GM21825 (cell line): Measurements from ENCODE around the gene LTC4S.
"Not testable (repeated sequence)": the region's sequence is repeated elsewhere in the genome, so short reads cannot be mapped to it uniquely, and the experiment has no call there.

ENCODE experiments used
- ATAC-seq: cut with Tn5 transposase; IDR thresholded peaks from one replicate; pipeline ENCODE4 v1.9.1; 2021; ENCODE audit warnings: mild to moderate bottlenecking, moderate library complexity; ENCODE audit not compliant: unreplicated experiment

LTC4S gene

DNA sequence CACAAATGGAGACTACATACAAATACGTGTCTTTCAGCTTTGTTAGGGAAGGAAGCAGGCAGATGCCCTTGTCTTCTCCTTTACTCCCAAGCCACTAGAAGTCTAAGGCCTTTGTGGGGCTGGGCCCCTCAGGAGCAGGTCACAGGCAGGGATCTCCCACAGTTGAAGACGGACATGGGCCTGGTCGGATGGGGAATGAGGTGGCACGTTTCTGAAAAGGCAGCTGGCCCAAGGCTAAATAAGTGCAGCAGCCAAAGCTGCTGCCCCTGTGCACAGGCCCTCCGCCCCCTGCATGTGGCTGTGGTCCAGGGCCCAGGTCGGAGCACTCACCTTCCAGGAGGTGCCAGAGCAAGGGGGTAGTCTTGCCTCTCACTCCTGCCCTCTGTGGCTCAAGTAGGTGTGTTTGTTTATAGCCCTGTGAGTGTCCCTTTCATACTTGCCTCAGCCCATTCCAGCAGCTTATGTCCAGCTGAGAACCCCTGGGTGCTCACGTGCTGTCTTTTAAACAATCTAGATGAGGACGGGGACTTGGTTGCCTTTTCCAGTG lies 28.7 kb downstream of the LTC4S start:
- ATAC-seq, result no peak

DNA sequence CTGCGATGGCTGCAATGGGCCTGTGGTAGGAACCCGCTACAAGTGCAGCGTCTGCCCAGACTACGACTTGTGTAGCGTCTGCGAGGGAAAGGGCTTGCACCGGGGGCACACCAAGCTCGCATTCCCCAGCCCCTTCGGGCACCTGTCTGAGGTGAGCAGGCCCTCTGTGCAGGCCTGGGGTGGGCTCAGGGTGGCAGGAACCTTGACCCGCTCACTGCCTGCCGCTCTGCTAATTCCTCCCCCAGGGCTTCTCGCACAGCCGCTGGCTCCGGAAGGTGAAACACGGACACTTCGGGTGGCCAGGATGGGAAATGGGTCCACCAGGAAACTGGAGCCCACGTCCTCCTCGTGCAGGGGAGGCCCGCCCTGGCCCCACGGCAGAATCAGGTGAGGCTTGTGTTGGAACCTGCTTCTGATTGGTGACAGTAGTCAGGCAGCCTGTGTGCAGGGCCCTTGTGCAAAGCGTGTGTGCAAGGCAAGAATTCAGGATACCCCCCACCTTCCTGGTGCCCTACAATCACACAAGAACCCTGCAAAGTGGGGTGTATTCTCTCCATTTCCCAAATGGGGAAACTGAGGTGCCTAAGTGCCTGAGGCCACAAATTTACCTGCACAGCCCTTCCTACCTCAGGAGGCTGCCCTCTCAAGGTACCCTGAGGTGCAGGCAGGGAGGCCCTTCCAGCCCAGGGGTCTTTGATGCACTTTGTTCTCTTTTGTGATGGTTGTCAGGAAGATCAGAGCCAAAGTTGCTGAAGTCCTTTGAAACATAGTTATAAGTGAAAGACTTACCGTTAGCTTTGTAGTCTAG lies 30.4 kb downstream of the LTC4S start:
- ATAC-seq, result no peak

DNA sequence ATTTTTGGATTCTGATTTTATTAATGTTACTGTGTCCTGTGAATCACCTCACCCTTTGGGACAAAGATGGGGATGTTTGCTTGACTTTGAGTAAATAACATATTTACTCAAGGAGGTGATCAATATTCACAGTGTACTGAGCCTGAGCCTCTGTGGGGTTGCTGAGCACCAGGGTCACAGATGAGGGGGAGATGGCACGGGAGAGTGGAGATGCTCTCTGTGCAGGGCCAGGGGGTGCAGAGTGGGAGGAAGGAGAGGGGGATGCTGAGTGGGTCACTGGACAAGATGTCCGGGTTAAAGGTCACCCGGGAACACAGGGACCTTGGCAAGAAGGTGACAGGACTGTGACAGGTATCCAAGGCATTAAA lies 30.9 kb downstream of the LTC4S start:
- no peak for ATAC-seq

DNA sequence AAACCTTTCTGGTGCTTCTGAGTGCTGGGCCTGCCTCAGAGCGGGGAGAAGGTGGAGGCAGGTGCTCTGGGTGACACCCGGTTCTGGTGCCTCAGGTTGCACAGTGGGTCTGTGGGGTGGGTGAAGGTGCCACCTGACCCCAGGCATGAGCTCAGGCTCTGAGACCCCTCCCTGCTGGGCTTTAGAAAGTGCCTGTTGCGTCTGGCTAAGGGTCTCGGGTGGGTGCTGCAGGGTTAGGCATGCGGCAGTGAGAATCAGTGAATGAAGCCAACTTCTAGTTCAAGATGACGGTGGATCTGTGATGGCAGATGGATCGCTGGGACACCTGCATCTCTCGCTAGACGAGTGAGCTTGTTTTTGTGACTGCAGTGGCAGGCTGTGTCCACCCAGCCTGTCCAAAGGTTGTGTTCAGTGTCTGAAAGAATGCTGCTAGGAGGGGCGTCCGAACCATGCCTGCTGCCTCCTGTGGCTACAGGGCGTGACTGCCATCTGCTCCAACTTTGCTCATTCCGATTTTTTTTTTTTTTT lies 31.9 kb downstream of the LTC4S start:
- ATAC-seq, result no peak

DNA sequence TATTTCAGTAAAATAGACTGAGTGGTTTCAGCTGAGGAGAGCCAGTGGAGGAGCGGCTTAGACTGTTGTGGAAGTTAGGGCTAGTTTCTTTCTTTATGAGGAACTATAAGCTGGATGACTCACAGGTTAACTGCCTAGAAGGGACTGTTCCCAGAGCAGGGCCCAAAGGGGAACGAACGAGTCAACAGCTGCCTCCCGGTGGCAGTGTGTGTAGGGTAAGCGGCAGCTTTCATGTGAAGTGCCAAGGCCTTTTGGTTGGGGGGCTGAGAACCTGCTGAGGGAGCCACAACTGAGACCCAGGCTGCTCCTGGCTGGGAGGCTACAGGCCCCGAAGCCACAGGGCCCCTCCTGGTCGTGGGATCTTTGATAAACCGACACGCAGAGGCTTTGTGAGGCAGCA lies 33.9 kb downstream of the LTC4S start:
- no peak for ATAC-seq

DNA sequence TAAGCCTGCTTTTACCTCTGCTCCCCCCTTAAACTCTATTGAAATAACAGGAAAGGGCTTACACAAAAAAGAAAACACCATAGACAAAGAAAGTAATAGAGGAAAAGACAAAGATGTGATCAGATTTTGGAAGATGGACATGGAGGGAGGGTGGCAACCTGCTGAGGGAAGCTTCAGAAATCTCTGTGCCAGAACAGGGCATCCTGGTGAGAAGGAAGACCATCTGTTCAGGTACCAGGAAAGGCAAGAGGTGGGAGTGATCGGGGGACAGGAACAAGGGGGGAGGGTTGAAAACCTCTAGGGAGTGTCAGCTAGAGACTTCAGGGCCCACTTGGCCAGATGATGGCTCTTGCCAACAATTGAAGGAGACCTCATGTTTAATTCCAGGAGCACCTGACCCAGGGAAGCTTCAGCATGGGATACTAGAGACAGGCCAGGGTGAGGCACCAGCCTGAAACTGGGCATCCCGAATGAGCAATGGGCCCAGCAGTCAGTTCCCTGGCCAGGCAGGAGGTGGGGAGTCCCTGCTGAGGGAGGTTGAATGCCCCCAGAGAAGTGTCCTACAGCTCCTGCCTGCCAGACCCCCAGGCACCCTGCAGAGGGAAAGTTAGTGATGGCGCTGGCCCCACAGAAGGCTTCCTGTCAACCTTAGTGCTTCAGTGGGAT lies 35.1 kb downstream of the LTC4S start:
- ATAC-seq, result no peak

DNA sequence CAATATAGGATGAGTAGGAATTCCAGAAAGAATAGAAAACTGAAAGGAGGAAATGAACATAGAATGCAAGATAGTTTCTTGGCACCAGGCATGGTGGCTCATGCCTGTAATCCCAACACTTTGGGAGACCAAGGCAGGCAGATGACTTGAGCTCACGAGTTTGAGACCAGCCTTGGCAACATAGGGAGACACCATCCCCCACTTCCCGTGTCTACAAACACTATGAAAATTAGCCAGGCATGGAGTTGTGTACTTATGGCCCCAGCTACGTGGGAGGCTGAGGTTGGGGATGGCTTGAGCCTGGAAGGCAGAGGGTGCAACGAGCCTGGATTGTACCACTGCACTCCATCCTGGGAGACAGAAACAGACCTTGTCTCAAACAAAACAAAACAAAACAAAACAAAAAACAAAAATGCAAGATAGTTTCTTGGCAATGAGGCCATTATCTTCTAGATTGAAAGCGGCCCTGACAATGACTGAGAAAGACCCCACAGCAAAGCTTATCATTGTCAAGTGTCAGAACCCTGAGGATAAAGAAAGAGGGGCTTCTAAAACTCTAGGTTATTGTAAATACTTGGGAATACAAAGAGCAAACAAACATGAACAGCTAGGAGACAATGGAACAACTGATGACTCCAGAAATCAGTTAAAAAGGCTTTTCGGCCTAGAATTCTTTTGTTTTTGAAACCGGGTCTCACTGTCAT lies 36.1 kb downstream of the LTC4S start:
- ATAC-seq, result no peak

DNA sequence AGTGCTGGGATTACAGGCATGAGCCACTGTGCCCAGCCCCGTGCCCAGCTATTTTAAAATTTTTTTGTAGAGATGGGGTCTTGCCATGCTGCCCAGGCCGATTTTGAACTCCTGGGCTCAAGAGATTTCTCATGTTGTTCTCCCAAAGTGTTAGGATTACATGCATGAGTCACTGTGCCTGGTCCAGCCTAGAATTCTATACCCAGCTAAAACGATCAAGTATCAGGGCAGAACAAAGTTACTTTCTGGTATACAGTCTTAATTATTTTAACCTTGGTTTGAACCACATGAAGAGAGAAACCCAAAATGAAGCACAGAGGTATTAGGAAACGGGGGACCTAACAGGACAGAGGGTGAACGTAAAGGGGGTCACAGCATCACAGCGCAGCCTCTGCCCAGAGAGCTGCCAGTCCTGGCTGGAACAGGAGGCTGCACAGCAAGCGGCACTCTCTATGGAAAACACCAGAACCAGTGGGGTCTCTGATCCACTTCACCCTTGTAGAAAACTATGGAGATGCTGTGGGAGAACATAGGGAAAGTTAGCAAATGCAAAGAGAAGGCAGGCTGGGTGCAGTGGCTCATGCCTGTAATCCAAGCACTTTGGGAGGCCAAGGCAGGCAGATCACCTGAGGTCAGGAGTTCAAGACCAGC lies 37.2 kb downstream of the LTC4S start:
- no peak for ATAC-seq

DNA sequence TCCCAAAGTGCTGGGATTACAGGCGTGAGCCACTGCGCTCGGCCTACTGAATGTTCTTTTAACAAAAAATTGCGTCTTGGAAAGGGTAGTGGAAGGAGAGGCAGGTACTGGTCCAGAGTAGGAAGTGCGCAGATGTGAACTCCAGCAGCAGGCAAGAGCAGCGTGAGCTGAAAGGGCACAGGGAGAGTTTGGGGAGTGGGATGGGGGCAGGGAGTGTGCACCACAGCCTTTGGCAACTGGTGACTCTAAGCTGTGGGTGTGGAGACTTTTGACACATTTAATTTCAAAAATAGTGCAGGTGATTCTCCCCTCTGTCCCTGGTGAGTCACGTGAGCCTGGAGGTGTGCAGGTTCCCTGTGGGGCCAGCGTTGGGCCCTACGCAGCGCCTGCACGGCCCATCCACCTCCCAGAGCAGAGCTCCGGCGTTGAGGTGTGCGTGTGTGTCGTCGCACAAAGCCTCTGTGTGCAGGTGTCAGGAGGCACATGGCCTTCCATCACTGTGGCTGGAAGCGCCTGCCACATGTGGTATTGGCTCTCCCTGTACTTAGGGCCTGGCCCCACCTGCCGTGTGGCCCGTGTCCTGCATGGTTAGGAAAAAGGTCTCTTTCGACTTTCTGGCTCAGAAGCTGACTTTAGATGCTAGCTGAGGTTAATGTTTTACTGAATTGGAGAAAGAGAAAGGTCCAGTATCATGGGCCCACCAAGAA lies 38.4 kb downstream of the LTC4S start:
- no peak for ATAC-seq

DNA sequence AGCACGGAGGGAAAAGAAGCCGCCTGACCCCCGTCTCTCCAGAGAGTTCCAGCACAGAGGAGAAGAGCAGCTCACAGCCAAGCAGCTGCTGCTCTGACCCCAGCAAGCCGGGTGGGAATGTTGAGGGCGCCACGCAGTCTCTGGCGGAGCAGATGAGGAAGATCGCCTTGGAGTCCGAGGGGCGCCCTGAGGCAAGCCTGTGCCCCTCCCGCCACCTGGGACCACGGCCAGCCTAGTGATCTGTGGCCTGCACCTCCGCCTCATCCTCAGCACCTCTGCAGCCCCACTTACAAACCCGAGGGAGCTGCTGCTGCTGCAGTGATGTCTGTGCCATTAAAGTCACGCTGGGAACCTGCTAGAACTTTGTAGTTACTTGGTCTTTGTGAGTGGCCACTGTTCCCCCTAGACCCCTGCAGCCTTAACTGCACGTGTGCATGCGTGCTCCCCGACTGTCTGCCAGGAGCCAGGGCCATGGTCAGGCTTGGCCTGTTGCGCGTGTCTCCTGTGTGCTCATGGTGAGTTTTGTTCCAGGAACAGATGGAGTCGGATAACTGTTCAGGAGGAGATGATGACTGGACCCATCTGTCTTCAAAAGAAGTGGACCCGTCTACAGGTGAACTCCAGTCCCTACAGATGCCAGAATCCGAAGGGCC lies 39.4 kb downstream of the LTC4S start:
- no peak for ATAC-seq

DNA sequence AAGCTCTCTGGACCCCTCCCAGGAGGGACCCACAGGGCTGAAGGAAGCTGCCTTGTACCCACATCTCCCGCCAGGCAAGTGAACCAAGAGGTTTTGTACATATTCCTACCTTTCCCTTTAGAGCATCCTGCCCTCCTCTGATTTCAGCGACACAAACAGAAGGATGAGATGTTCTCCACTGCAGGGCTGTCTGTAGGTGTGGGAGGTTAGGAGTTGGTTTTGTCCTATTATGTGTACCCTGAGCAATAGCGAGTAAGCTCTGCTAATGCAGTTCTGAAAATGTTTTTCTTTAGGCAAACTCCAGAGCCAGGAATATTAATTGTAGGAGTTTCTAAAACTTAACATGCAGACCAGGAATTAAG lies 39.9 kb downstream of the LTC4S start:
- no peak for ATAC-seq

DNA sequence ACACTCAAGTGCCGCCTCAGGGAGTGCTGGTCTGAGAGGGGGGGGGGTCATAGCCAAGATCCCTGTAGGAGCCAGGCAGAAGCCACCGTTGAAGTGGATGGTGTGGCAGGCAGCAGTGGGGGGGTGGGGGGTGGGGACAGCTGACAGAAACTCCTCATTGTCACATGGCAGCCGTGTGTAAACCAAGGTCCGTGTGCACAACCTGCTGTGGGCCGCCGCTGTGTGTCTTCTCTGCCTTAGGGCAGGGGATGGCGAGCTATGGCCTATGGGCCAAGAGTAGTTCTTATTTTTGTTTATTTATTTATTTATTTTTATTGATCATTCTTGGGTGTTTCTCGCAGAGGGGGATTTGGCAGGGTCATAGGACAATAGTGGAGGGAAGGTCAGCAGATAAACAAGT lies 40.3 kb downstream of the LTC4S start:
- no peak for ATAC-seq

DNA sequence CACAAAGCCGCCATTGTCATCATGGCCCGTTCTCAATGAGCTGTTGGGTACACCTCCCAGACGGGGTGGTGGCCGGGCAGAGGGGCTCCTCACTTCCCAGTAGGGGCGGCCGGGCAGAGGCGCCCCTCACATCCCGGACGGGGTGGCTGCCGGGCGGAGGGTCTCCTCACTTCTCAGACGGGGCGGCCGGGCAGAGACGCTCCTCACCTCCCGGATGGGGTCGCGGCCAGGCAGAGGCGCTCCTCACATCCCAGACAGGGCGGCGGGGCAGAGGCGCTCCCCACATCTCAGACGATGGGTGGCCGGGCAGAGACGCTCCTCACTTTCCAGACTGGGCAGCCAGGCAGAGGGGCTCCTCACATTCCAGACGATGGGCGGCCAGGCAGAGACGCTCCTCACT lies 41.1 kb downstream of the LTC4S start:
- ATAC-seq, result not testable (repeated sequence)

DNA sequence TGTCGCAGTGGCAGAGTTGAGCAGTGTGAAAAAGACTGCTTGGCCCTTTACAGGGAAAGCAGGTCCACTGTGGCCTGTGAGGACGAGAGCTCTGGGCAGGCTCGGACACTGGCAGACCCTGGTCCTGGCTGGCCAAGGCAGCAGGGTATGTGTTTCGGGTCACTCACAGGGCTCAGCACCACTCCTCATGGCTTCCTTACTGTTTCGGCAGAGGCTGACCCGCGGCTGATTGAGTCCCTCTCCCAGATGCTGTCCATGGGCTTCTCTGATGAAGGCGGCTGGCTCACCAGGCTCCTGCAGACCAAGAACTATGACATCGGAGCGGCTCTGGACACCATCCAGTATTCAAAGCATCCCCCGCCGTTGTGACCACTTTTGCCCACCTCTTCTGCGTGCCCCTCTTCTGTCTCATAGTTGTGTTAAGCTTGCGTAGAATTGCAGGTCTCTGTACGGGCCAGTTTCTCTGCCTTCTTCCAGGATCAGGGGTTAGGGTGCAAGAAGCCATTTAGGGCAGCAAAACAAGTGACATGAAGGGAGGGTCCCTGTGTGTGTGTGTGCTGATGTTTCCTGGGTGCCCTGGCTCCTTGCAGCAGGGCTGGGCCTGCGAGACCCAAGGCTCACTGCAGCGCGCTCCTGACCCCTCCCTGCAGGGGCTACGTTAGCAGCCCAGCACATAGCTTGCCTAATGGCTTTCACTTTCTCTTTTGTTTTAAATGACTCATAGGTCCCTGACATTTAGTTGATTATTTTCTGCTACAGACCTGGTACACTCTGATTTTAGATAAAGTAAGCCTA lies 42.6 kb downstream of the LTC4S start:
- no peak for ATAC-seq

DNA sequence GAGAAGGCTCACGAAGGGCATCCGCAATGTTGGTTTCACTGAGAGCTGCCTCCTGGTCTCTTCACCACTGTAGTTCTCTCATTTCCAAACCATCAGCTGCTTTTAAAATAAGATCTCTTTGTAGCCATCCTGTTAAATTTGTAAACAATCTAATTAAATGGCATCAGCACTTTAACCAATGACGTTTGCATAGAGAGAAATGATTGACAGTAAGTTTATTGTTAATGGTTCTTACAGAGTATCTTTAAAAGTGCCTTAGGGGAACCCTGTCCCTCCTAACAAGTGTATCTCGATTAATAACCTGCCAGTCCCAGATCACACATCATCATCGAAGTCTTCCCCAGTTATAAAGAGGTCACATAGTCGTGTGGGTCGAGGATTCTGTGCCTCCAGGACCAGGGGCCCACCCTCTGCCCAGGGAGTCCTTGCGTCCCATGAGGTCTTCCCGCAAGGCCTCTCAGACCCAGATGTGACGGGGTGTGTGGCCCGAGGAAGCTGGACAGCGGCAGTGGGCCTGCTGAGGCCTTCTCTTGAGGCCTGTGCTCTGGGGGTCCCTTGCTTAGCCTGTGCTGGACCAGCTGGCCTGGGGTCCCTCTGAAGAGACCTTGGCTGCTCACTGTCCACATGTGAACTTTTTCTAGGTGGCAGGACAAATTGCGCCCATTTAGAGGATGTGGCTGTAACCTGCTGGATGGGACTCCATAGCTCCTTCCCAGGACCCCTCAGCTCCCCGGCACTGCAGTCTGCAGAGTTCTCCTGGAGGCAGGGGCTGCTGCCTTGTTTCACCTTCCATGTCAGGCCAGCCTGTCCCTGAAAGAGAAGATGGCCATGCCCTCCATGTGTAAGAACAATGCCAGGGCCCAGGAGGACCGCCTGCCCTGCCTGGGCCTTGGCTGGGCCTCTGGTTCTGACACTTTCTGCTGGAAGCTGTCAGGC lies 43.6 kb downstream of the LTC4S start:
- no peak for ATAC-seq

DNA sequence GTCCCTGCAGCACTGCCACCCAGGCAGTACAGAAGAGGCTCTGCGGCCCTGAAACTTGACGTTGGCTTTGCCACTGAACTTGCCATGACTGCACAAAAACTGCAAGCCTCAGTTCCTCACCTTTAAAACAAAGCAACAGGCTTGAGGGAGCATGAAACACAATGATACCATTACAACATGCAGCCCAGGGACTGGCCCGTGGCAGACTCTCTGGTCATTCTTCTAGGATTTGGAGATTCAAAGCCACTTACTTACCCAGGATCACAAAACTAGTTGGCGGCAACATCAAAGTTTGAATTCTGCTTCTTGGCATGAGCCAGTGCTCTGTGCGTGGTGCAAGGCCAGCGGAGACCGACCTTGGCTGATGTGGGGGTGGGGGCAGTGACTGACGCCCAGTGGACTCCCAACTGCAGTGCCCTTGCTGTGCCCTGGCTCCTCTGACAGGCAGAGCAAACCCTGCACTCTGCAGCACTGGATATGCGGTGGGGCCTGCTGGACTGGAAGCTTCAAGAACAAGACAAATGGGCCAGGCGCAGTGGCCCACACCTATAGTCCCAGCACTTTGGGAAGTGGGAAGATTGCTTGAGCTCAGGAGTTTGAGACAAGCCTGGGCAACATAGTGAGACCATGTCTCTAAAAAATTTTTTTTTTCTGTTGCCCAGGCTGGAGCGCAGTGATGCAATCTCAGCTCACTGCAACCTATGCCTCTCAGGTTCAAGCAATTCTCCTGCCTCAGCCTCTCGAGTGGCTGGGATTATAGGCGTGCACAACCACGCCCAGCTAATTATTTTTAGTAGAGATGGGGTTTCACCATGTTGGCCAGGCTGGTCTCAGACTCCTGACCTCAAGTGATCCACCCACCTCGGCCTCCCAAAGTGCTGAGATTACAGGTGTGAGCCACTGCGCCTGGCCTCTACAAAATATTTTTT lies 45.8 kb downstream of the LTC4S start:
- no peak for ATAC-seq

DNA sequence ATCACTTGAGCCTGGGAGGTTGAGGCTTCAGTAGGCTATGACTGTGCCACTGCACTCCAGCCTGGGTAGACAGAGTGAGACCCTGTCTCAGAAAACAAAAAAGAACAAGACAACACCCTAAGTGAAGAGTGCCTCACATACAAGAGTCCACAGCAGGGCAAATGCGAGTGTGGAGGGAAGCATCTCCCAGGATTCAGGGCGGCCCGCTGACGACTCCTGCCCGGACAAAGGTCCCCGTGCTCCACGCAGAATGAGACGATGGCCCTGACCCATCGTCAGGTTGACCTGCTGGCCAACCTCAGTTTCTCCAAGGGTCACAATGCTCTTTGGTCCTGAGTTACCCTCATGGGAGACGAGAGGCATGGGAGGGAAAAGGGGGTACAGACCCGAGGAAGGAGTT lies 46.5 kb downstream of the LTC4S start:
- ATAC-seq, result no peak
